Activated CD4-positive, alpha-beta T cell treated with anti-CD3 and anti-CD28 coated beads, Interleukin-2, amount 50 U/mL, for 4 hours (primary cell): ENCODE measurements around the gene CEP20.
"Not testable (repeated sequence)": the region's sequence is repeated elsewhere in the genome, so short reads cannot be mapped to it uniquely, and the experiment has no call there.

ENCODE experiments used
- DNase-seq, 2 experiments: peaks; one replicate each; pipeline ENCODE4 v3.0.0-alpha.2; 2020

Gene CEP20

GRCh38 chr16:15856901-15857698 lies 31.3 kb downstream of the CEP20 start, which contains the start of gene MYH11:
Gene MYH11 (minus strand): TSS chr16:15857028. CDS start chr16:15838252, 18,776 bp downstream.
- no peak for DNase-seq

GRCh38 chr16:15856182-15856581 lies 32.2 kb downstream of the CEP20 start:
- no peak for DNase-seq

GRCh38 chr16:15855704-15856003 lies 32.7 kb downstream of the CEP20 start:
- no peak for DNase-seq

DNA sequence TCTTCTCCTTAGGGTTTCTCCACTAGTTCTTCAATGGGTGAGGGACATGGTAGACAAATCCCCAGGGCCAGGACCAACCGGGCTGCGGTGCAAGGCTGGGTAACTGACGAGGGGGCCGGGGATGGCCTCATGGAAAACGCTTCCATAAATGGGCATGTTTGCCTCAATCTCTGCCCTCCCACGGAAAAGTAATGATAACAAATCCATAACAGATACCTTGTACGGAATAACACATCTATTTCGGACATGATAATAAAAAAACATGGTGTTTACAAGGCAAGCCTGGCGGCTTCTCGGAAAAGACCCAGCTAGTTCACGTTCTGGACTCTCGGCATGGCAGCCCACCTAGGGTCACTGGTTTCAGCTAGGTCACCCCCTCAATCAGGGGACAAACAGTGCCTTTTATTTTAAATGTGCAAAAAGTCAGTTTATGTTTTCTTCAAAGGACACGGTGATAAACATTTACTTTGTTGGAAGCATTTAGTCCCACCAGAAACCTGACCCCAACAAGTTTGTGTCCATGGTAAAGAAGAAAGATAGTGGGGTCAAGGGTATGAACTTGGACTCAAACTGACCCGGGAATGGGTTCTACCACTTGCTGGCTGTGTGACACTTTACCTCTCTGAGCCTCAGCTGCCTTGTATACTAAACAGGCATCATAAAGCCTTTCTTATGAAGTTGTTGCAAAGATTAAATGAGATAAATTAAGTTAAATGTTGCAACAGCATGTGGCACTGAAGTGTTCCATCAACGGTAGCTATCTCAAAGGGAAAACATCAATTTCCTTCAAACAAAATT lies 33.3 kb downstream of the CEP20 start:
- DNase-seq = no peak

GRCh38 chr16:15854061-15854460 lies 34.3 kb downstream of the CEP20 start:
- DNase-seq = no peak

GRCh38 chr16:15853021-15853420 lies 35.4 kb downstream of the CEP20 start:
- DNase-seq = no peak

DNA sequence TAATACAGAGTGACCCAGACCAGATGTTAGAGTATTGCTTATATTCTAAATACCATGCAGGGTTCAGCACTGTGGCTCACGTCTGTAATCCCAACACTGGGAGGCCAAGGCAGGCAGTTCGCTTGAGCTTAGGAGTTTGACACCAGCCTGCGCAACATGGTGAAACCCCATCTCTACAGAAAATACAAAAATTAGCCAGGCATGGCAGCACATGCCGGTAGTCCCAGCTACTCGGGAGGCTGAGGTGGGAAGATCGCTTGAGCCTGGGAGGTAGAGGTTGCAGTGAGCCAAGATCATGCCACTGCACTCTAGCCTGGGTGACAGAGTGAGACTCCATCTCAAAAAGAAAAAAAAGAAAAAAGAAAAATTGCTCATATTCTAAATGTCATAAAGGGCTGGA lies 37.8 kb downstream of the CEP20 start:
- not testable (repeated sequence) for DNase-seq

GRCh38 chr16:15849209-15849981 lies 39.0 kb downstream of the CEP20 start:
- DNase-seq = no peak

DNA sequence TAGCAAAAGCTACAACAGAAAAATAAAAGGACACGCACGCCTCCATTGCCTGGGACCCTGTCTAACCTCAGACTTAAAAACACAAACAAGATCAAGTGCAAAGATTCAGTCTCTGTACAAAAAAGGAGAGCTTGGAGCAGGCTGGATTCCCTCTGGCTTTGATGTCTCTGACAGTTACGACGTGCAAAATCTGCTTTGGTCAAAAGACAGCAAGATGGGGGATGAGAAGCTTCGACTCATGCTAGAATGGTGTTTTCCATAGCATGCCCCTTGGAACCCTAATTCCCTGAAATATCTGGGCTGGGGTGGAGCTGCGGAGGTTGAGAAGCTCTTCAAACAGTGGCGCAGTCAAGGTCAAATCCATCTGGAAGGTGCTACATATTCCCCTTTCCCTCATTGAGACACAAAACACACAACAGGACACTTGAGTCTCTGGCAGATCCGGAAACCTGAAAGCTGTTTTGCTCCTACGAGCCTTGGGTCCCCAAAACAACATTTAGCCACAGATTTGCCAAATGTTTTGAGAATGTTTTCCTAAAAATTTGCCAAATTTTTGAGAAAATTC lies 40.7 kb downstream of the CEP20 start:
- DNase-seq = no peak

- no peak for DNase-seq
These were observed 41.9 kb downstream of the CEP20 start for GRCh38 chr16:15846510-15846909.

DNA sequence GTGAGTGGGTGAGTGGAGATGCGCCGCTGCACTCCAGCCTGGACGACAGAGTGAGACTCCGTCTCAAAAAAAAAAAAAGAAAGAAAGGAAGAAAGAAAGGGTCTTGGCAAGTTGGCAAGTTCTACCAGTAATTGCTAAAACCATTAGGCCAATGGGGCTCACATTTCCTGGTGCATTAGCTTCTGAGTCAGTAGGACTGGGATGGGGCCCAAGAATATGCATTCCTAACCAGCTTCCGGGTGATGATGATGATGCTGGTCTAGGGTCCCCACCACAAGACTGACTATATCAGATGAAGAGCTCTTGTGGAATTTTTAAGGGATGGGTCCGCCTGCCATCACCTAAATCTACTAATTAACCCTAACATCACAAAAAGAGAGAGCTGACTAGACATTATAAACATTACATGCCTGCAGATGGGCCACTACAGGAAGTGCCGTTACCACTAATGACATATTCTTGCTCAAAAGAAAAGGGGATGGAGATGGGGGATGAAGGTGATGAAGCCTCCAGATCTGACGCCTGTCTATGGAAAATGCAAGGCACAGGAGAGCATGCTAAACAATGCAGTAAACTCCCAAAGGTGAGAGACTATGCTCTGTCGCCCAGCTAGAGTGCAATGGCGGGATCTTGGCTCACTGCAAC lies 44.6 kb downstream of the CEP20 start:
- no peak for DNase-seq

DNA sequence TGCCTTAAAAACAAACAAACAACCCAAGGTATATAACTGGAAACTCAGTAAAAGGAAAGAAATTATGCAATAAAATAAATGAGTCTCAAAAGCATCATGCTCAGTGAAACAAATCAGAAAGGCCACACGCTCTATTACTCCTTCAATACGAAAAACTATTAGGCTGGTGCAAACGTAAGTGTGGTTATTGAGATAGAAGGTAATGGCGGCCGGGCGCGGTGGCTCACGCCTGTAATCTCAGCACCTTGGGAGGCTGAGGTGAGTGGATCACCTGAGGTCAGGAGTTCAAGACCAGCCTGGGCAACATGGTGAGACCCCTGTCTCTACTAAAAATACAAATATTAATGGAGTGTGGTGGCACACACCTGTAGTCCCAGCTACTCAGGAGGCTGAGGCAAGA lies 49.2 kb downstream of the CEP20 start:
- not testable (repeated sequence) for DNase-seq

DNA sequence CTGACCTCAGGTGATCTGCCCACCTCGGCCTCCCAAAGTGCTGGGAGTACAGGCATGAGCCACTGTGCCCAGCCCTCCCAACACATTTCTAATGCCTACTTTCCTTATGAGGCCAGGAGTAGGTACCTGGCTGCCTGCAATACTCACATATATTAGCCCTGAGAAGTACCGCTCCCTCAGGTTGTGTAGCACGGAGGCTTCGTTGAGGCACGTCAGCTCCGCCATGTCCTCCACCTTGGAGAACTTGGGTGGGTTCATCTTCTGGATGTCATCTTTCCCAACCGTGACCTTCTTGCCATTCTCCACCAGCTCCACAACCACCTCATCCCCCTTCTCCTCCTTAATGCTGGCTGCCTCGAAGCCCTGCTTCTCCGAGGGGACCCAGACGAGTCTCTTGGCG lies 50.6 kb downstream of the CEP20 start:
- no peak for DNase-seq

DNA sequence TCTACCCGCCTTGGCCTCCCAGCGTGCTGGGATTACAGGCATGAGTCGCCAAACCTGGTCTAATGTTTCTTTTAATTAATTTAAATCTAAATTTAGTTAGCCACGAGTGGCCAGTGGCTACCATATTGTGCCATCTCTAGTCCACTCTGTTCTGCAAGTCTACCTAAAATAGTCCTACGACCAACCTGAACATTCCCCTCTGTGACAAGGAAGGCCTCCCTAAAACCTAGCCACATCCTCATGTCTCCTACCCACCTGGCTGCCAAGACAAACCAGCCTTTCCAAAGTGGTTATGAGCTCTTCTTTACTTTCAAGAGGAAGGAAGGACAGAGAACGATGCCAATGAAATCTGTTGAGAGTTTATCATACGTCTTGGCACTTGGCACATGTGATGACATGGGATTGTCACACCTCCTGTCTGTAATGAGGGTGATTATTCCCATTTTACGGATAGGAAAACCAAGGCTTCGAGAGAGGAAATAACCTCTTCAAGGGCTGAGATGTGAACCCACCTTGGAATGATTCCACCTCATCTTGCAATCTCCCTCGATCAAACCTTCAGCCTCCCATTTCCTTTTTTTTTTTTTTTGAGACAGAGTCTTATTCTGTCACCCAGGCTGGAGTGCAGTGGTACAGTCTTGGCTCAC lies 51.3 kb downstream of the CEP20 start:
- no peak for DNase-seq

DNA sequence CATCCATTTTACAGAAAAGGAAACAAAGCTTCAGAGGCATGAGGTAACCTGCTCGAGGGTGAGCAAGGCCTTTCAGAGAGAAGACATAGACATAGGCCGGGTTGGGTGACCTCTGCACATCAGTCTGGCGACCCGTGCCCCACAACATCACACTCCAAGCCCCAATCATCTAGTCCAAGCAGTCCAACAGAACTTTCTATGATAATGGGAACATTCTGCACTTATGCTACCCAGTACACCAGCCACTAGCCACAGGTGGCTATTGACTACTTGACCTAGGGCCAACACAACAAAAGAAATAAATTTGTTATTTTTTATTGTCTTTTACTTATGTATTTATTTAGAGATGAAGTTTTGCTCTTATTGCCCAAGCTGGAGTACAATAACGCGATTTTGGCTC lies 52.3 kb downstream of the CEP20 start:
- no peak for DNase-seq

DNA sequence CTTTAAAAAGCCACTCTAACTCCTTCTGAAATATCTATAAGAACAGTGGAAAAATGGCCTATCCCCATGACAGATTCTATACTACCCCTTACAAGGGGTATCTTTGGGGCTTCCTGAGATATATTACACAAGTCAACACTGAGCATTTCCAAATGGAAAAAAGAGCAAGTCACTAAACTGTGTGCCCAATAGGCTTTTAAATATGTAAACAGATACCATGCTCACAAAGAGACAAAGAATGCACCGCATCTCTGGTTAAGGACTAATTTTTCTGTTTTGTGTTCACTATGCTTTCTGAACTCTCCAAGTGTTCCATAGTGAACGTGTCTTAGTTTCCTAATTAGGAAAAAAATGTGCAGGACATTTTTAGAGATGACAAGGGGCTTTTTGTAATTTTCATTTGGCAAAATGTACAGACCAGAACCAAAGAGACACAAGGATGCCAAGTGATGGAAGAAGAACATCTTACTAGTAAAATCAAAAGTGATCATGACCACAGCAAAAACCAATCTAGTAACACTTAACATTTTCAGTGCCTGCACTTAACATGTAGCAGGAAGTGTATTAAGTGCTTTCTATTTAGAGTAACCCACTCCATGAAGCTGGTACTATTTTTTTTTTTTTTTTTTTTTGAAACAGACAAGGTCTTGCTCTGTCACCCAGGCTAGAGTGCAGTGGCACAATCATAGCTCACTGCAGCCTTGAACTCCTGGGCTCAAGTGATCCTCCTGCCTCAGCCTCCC lies 53.1 kb downstream of the CEP20 start:
- no peak for DNase-seq

DNA sequence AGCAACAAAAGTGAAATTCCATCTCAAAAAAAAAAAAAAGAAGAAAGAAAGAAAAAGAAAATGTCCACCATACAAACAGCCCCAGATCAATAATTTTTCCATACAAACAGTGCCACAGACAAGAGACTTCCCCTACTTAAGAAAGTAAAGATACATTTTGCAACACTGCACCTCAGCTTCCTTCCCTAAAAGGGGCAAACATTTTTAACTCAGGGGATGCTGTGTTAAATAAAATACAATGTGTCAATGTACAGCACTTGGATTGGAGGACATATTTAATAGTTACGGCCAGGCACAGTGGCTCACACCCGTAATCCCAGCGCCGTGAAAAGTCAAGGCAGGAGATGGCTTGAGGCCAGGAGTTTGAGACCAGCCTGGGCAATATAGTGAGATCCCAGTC lies 53.9 kb downstream of the CEP20 start:
- DNase-seq = no peak

GRCh38 chr16:15833541-15833940 lies 54.9 kb downstream of the CEP20 start:
- no peak for DNase-seq

GRCh38 chr16:15832241-15832640 lies 56.2 kb downstream of the CEP20 start:
- no peak for DNase-seq

GRCh38 chr16:15830832-15831451 lies 57.5 kb downstream of the CEP20 start:
- DNase-seq = no peak

- DNase-seq = no peak
These were observed 58.9 kb downstream of the CEP20 start for GRCh38 chr16:15829460-15829859.
